Stimulated activated CD4-positive, alpha-beta T cell treated with anti-CD3 and anti-CD28 coated beads, TNF-alpha, amount 100 ng/mL, for 24 hours (primary cell): ENCODE data around the gene MCF2L.

Experiments used
- DNase-seq, 3 experiments: peaks; one replicate each; pipeline ENCODE4 v3.0.0-alpha.2; 2020; ENCODE audit warnings: low read depth in 3 of 3

The MCF2L gene

GRCh38 chr13:112997188-112998130, 28.4 kb downstream of the MCF2L start:
- no peak for DNase-seq

GRCh38 chr13:112998521-112999280, 29.7 kb downstream of the MCF2L start:
- no peak for DNase-seq

GRCh38 chr13:112999414-113000177, 30.6 kb downstream of the MCF2L start:
- DNase-seq, result no peak

- DNase-seq, result no peak
These were observed 31.6 kb downstream of the MCF2L start for GRCh38 chr13:113000575-113000974.

GRCh38 chr13:113001241-113002140, 32.5 kb downstream of the MCF2L start:
- no peak for DNase-seq

GRCh38 chr13:113002206-113002912, 33.3 kb downstream of the MCF2L start:
- DNase-seq, result no peak

- DNase-seq, result no peak
These were observed 33.9 kb downstream of the MCF2L start for GRCh38 chr13:113002913-113003290.

GRCh38 chr13:113004126-113004525, 35.1 kb downstream of the MCF2L start:
- DNase-seq, result no peak

GRCh38 chr13:113005076-113005865, 36.3 kb downstream of the MCF2L start:
- DNase-seq, result no peak

GRCh38 chr13:113005997-113006396, 37.0 kb downstream of the MCF2L start:
- no peak for DNase-seq

- no peak for DNase-seq
These were observed 37.6 kb downstream of the MCF2L start for GRCh38 chr13:113006660-113007059.

- DNase-seq, result no peak
These were observed 39.8 kb downstream of the MCF2L start for GRCh38 chr13:113008851-113009250.

GRCh38 chr13:113009743-113010509, 40.9 kb downstream of the MCF2L start:
- DNase-seq, result no peak

- DNase-seq, result no peak
These were observed 41.5 kb downstream of the MCF2L start for GRCh38 chr13:113010510-113010865.

GRCh38 chr13:113013303-113013702, 44.3 kb downstream of the MCF2L start:
- DNase-seq, result no peak

GRCh38 chr13:113013878-113014751, 45.1 kb downstream of the MCF2L start:
- DNase-seq, result no peak

- DNase-seq, result no peak
These were observed 46.0 kb downstream of the MCF2L start for GRCh38 chr13:113014752-113015745.
